Neural progenitor cell (in vitro differentiated cells): ENCODE results near the gene ABCA7.

Experiments used
- EZH2 ChIP-seq: fragments of 200-600 bp; sonication (generic); IDR thresholded peaks from 2 replicates; pipeline ENCODE4 v1.6.1; 2017; ENCODE audit warnings: antibody characterized with exemption, mild to moderate bottlenecking, moderate library complexity
- EZH2phosphoT487 ChIP-seq: fragments of 200-600 bp; sonication (generic); IDR thresholded peaks from 2 replicates; pipeline ENCODE4 v1.6.1; 2017; ENCODE audit warnings: antibody characterized with exemption
- TF ChIP-seq, protein P1 (sequence below): fragments of 200-600 bp; sonication (generic); IDR thresholded peaks from 2 replicates; pipeline ENCODE4 v1.5.1; 2017; ENCODE audit warnings: antibody characterized with exemption, mild to moderate bottlenecking

DNA sequence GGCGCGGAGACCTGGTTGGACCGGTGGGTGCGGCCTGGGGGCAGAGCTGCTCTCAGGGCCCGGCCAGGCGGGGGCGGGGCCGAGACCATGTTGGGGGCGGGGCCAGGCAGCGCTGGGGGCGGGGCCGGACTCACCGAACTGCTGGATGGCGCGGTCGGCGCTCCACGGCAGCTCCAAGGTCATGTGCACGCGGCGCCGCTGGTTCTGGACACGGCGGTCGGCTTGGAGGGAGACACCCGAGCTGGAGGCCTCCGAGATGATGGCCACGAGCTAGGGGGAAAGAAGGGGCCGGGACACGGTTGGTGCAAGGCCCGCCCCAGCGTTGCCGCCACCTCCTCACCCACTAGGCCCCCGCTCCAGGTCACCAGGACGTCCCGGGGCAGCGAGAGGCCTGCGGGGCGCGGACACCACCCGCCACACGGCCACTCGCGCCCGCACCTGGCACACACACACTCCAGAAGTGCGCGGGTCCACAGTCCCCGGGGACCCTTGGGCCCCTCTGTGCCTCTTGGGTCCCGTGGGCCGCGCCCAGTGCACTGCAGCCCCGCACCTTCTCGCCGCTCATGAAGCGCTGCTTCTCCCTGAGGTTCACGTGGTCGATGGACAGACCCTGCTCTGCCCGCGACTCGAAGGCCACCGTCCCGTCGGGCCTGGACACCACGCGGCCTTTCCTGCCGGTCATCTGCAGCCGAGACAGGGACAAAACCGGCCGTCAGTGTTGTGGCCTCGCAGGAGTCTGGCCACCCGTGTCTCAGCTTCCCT is 72.5 kb downstream of the ABCA7 start:
- TF ChIP-seq, protein P1, sequence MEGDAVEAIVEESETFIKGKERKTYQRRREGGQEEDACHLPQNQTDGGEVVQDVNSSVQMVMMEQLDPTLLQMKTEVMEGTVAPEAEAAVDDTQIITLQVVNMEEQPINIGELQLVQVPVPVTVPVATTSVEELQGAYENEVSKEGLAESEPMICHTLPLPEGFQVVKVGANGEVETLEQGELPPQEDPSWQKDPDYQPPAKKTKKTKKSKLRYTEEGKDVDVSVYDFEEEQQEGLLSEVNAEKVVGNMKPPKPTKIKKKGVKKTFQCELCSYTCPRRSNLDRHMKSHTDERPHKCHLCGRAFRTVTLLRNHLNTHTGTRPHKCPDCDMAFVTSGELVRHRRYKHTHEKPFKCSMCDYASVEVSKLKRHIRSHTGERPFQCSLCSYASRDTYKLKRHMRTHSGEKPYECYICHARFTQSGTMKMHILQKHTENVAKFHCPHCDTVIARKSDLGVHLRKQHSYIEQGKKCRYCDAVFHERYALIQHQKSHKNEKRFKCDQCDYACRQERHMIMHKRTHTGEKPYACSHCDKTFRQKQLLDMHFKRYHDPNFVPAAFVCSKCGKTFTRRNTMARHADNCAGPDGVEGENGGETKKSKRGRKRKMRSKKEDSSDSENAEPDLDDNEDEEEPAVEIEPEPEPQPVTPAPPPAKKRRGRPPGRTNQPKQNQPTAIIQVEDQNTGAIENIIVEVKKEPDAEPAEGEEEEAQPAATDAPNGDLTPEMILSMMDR, result no peak
- TF ChIP-seq EZH2phosphoT487 (no peak), EZH2 (no peak)
